ENCODE data around the gene CNPY2. TPM values are rescaled to one million over a fixed set of nuclear protein-coding genes. Genes with fewer than 3 reads are reported as not detected.

CNPY2 gene
- total and polyA plus RNA-seq, 2 donors (not counting 3 experiments of a cell fraction or from before 2014, with no cell fraction given), result 183 to 256 TPM

GRCh38 chr12:56278905-56279304 lies 36.9 kb downstream of the CNPY2 start:
- dilution Hi-C loops (cut with MboI; ENCODE audit: extremely low pct_ligation_motif_present, low sequenced_read_pairs), result no loop called here
- H3K27ac ChIP-seq (ENCODE audit: insufficient read depth, low read depth, low read length), result no peak overlapping the region
- no peak overlapping the region for H3K4me3 ChIP-seq (replicated peaks in 1 of 3; ENCODE audit: insufficient read depth in 1 of 3, low read depth in 1 of 3, low read length in 3 of 3)
- H3K9me1 ChIP-seq (replicated peaks; ENCODE audit: control insufficient read depth, extremely low read depth, insufficient read depth, low read length), result no peaks in the 10 kb centered on the region
- intact Hi-C loops (cut with micrococcal nuclease), result no loop called here
- POLR2A ChIA-PET, result interaction anchor here (1.5 kb wide), 1 partner anchor 12 kb away, joined by 5 read pairs; the partner anchor contains the start of gene COQ10A
- no peaks in the 10 kb centered on the region for H3K9me3 ChIP-seq (replicated peaks; ENCODE audit: control insufficient read depth, insufficient read depth, low read length)
- TF ChIP-seq, protein P1, sequence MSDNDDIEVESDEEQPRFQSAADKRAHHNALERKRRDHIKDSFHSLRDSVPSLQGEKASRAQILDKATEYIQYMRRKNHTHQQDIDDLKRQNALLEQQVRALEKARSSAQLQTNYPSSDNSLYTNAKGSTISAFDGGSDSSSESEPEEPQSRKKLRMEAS (IDR thresholded peaks at IDR 0.05; ENCODE audit: insufficient read depth, insufficient read length), result no peak
- TF ChIP-seq, protein P2, sequence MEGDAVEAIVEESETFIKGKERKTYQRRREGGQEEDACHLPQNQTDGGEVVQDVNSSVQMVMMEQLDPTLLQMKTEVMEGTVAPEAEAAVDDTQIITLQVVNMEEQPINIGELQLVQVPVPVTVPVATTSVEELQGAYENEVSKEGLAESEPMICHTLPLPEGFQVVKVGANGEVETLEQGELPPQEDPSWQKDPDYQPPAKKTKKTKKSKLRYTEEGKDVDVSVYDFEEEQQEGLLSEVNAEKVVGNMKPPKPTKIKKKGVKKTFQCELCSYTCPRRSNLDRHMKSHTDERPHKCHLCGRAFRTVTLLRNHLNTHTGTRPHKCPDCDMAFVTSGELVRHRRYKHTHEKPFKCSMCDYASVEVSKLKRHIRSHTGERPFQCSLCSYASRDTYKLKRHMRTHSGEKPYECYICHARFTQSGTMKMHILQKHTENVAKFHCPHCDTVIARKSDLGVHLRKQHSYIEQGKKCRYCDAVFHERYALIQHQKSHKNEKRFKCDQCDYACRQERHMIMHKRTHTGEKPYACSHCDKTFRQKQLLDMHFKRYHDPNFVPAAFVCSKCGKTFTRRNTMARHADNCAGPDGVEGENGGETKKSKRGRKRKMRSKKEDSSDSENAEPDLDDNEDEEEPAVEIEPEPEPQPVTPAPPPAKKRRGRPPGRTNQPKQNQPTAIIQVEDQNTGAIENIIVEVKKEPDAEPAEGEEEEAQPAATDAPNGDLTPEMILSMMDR (IDR thresholded peaks at IDR 0.05; ENCODE audit: extremely low read depth in 1 of 2, insufficient read depth in 1 of 2, low read depth in 1 of 2, low read length in 2 of 2), result no peak
- TF ChIP-seq GATA2 (IDR thresholded peaks at IDR 0.05; ENCODE audit: insufficient read depth, insufficient read length, low read depth, low read length) (no peak), POLR2A (IDR thresholded peaks at IDR 0.05; ENCODE audit: low read depth, low read length) (no peak), MYC (IDR thresholded peaks at IDR 0.05; ENCODE audit: low read depth, low read length) (no peak), JUN (IDR thresholded peaks at IDR 0.05; ENCODE audit: borderline replicate concordance, insufficient read depth, insufficient read length, low read depth) (no peak), FOS (IDR thresholded peaks at IDR 0.05; ENCODE audit: borderline replicate concordance, insufficient read depth, low read length) (no peak), POLR2AphosphoS5 (IDR thresholded peaks at IDR 0.05; ENCODE audit: insufficient read depth, low read depth, low read length) (no peak), EZH2 (IDR thresholded peaks at IDR 0.05; ENCODE audit: borderline replicate concordance, low read depth, low read length, severe bottlenecking) (no peak)
- FAIRE-seq, result no peak
- DNase-seq (ENCODE audit: low read depth, low spot score), result no peak
- no peaks in the 10 kb centered on the region for H3K27me3 ChIP-seq (ENCODE audit: control insufficient read depth in 2 of 2, insufficient read depth in 2 of 2, low read length in 2 of 2)
- peaks cover 35 to 47% of the 10 kb centered on the region in 2 experiments for H3K36me3 ChIP-seq (ENCODE audit: control insufficient read depth in 2 of 2, extremely low read depth in 1 of 2, insufficient read depth in 2 of 2, low read length in 2 of 2)
- no peaks in the 10 kb centered on the region for H3K79me2 ChIP-seq (ENCODE audit: control insufficient read depth, insufficient read depth, low read length)
- CTCF ChIA-PET, result interaction anchor here (1.0 kb wide), 1 partner anchor 45 kb away, joined by 3 read pairs; no protein-coding TSS in a partner anchor
- no peaks in the 10 kb centered on the region for H3K4me1 ChIP-seq (ENCODE audit: control insufficient read depth, extremely low read depth, insufficient read depth, low read length)
- no TSS peak for BruUV-seq (replicated peaks)
- H2AFZ ChIP-seq (ENCODE audit: low read depth, low read length), result no peak overlapping the region
- H3K4me2 ChIP-seq (ENCODE audit: insufficient read depth, low read length), result no peak overlapping the region
- no peak overlapping the region for H3K9ac ChIP-seq (replicated peaks; ENCODE audit: extremely low read depth, insufficient read depth, low read length)
- H4K20me1 ChIP-seq (replicated peaks; ENCODE audit: control insufficient read depth, extremely low read depth, insufficient read depth, low read length), result no peaks in the 10 kb centered on the region
